Peyer's patch (tissue), 4 donors: Measurements from ENCODE around the gene PDHX.

Experiments
- CTCF ChIP-seq, 6 experiments: fragments of 450-650 bp in 4 of 6; fragments of 200-600 bp in 2 of 6; sonication (generic) in 1 of 6; IDR thresholded peaks; one replicate each; pipeline ENCODE4 v1.5.1; 2017 to 2019; ENCODE audit warnings: antibody characterized with exemption in 6 of 6, mild to moderate bottlenecking in 3 of 6, moderate library complexity in 1 of 6
- POLR2A ChIP-seq, 2 donors: fragments of 450-650 bp; IDR thresholded peaks; one replicate each; pipeline ENCODE4 v1.5.1; 2017; ENCODE audit warnings: antibody characterized with exemption in 2 of 2, mild to moderate bottlenecking in 2 of 2, moderate library complexity in 2 of 2

- TF ChIP-seq CTCF (IDR thresholded peaks at IDR 0.05), result no peak
- TF ChIP-seq POLR2A (IDR thresholded peaks at IDR 0.05), result no peak
Observed at GRCh38 chr11:34909955-34910354, 6.5 kb upstream of the PDHX start.
